Stimulated activated naive CD4-positive, alpha-beta T cell (primary cell): ENCODE measurements around the gene DYNLRB1.

Experiments used
- DNase-seq, 6 experiments: peaks; one replicate each; lab custom pipeline; 2025; lab: John Stamatoyannopoulos, UW

DYNLRB1 gene

DNA sequence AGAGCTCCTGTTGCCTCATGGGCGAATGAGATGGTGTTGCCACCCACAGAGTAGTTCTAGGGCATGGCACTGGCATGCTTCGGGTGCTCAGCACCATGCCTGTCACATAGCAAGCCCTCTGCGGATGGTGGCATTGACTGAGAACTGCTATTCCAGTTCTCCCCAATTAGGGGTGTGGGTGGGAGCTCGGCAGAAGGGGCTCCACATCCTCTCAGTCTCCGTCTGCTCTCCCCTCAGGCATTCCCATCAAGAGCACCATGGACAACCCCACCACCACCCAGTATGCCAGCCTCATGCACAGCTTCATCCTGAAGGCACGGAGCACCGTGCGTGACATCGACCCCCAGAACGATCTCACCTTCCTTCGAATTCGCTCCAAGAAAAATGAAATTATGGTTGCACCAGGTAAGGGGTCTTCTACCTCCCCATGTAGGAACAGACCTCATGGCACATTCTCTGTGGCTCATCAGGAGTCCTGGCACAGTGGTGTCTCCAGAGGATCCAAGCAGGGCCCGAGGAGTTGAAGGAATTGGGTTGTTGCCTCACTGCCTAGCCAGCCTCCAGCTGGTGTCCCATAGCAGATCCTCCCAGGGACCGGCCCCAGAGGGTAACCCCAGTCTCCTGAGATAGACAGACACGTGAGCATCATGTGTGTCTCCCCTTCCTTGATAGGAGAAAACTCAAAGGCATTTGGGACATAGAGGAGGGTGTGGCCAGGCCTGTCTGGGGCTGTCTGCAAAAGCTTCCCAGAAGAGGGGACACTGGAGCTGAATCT lies 18.4 kb downstream of the DYNLRB1 start:
- DNase-seq: no peak

DNA sequence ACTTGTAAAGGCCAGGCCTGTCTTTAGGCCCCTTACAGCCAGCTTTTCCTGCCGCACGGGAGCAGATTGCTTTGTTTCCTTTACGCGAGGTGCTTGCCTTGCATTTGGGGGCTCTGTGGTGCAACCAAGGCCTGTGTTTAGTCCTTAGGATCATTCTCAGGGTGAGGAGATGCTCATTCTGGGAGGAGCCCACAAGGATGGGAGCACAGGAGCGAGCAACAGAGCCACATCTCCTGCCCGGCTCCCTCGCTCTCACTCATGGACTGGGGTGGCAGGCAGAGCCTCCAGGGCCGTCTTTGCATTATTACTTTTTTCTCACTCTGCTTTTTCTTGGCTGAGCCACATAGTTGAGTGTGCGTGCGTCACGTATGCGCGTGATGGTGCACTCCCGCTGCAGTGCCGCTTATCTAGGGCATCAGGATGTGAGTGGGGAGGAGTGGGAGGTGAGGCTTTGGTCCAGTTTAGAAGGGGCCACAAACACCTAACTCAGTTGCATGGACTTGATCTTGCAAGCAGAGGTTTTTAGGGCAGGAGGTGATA lies 19.1 kb downstream of the DYNLRB1 start:
- DNase-seq: no peak

DNA sequence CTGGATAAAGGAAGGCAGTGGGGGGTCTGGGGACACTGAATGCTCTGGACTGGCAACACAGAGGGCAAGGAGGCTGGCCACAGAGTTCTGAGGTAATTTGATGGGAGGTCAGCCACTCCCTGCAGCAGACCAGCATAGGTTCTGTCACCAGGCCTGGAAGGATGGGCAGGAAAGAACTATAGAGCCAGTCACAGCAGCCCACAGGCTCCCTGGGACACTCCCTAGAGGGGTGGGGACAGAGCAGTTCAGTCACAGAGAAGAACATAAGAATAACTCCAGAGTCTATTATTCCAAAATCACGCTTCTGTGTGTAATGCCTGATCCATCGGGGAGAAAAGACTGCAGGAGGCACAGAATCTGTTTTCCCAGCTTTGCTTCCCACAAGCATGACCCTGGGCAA lies 19.6 kb downstream of the DYNLRB1 start:
- no peak for DNase-seq

DNA sequence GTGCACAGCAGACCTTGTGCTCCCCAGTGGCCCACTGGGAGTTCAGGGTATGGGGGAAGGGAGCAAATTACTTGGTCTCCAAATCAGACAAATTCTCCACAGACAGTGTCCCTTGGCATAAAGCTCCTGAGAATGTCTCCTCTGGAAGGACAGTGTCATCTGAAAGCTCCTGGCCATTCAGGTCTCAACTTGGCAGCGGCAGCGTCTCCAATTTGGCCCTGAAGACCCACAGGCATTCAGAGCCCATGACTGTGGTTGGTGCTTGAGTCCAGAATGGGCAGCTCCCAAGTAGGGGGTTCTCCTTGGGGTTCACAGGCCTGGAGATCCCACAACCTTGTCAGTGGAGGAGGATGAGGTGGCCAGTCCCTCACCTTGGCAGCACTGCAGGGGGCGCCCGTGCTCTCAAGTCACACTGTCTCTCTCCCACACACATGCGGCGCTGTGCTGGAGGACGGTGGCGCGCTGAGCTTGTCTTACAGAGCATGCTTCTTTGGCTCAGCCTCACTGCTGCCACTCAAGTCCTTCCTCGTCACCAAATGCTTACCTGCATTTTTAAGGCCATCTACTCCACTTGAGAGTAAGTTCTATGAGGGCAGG lies 20.7 kb downstream of the DYNLRB1 start:
- DNase-seq: peak in 4 of 6 experiments; percentile 4 to 15 (median 11)

DNA sequence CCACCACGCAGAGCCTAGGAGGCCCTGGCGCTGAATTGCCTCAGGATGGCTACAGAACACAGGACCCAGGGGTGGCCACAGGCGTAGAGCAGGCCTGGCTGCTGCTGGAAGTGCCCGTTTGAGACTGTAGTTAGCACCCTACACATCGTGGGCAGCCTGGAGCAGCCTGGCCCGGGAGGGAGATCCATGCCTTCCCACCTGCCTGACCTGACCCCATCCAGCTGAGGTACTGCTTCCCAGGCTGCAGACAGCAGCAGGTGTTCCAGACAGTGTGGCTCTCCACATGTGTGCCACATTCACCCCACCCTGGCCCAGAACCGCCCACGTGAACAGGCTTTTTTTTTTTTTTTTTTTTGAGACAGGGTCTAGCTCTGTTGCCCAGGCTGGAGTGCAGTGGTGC lies 21.4 kb downstream of the DYNLRB1 start:
- no peak for DNase-seq

DNA sequence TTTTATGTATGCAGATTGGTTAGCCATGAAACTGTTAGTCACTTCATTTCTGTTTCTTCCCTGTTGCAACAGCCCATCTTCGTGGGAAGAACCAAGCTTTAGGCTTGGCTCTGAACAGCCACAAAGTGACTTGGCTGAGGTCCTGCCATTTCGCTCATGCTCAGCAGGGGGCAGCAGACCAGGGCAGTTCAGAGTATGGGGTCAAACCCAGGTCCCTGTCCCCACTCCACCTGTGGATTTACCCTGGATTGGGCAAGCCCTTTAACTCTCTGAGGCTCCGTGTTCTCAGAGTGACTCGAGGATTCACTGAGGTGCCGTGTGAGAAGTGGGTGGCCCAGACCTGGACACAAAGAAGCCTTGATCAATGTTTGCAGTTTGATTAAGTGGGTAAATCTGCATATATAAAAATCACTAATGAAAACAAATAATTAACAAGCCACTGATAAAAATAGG lies 22.5 kb downstream of the DYNLRB1 start:
- peak in 4 of 6 experiments; percentile 27 to 37 (median 31) for DNase-seq

DNA sequence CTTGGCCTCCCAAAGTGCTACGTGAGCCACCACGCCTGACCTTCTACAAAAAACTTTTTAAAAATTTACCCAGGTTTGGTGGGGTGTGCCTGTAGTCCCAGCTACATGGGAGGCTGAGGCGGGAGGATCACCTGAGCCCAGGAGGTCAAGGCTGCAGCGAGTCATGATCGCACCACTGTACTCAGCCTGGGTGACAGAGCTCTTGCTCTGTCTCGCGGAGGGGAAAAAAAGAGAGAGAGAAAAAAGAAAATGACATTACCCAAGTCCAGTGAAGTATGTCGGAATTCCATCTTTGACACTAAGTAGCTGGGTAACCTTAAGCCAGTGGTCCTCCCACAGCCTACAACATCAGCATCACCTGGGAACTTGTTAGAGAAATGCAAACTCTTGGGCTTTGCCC lies 23.5 kb downstream of the DYNLRB1 start:
- no peak for DNase-seq

DNA sequence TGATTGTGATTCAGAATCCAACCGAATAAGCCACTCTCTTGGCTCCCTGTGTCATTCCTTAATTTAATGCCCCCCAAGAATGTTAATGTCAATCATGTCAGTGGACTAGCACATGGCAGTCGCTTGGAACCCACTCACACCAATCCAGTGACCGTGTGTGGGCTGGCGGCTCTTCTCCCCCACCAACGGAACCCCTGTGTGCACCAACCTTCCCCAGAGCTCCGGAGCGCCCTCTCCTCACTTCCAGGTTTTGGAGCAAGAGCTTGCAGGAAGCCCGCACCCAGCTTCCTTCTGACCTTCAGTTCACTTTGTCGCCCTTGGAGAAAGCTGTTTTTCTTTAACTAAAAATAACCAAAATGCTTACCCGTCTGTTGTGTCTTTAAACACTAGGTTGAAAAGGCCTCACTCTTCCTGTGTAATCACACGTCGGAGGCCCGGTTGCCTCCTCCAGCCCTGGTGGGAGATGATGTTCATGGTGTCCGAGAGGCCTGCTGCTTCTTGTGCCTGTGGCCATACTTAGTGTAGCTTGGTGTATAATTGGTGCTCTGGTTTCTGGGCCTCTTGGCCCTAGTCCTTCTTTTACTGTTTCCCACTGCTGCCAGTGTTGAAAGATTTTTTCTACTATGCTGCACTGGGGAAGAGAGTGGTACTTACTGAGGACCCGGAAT lies 24.5 kb downstream of the DYNLRB1 start:
- DNase-seq: no peak

DNA sequence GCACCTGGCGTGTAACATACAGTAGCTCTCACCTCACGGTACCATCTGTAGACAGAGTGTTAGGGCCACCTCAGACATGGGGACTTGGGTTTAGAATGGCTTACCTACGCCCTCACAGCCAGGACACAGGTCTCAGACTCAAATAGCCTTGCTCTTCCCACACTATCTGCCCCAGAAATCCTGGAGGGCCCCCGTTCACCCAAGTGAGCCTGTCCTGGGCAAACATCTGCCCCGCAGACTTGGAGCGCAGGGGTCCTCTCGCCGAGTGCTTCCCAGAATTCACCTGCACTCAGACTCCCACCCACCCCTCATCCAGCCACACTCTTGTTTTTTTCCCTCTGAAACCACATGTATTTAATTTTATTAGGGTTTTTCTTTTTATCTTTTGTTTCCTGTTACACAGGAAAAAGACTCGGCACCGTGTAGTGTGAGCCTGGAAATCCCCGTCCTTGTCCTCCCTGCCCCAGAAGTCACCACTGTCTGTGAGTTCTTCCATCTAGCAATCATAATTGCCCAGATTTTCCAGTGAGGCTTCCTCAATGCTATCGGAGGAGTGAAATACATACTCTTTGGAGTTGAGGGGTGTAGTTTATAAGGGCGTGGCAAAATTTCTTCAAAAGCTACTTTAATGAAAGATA lies 25.2 kb downstream of the DYNLRB1 start:
- no peak for DNase-seq

DNA sequence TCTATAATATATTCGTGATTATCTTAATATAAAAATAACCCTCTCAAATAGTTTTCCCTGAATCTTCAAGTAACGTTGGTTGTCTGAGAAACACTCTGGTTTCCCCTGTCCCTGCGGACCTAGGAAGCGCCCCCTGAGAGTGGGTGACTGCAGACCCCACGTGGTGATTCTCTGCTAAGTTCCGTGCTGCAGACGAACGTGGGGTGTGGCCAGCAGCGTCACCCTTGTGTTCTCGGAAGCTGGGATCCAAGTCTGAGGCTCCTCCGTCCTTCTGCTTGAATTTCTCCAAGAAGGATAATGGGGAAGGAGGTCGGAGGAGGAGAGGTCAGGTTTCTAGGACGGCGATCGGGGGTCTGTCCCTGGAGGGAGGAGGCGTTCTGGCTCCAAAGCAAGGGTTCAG lies 25.7 kb downstream of the DYNLRB1 start:
- DNase-seq: no peak

DNA sequence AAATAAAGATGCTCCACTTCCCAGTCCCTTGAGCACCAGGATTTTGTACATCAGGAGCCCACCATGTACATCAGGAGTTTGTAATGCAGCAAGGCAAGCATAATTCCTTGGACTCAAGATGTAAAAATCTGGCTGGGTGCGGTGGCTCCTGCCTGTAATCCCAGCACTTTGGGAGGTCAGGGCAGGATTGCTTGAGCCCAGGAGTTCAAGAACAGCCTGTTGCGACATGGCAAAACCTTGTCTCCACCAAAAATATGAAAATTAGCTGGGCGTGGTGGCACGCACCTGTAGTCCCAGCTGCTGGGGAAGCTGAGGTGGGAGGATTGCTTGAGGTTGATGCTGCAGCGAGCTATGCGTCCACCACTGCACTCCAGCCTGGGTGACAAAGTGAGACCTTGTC lies 26.2 kb downstream of the DYNLRB1 start:
- no peak for DNase-seq

DNA sequence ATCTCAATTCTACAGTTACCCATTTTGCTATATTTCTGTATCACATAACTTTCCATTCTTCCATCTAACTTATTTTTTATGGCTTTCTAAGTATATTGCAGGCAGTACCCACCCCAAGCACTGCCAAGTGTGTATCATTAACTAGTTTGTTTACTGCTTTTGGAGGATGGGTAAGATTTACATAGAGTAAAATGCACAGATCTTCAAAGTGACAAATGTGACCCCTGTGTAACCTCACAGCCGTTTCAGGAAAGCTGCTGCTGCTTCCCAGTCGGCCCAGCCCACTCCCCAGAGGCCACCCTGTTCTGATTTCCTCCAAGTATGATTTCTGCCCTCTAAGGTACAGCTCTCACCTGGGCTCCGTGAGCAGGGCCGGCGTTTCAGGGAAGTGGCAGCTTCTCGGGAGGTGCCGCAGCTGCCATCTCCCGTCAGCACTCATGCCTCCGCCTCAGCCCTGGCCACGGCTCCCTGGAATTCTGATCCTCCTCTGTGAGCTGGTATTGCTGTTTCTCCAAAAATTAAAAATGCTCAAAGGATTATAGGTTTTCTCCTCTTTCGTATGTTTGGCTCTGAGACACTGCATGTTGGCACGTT lies 27.3 kb downstream of the DYNLRB1 start:
- no peak for DNase-seq

DNA sequence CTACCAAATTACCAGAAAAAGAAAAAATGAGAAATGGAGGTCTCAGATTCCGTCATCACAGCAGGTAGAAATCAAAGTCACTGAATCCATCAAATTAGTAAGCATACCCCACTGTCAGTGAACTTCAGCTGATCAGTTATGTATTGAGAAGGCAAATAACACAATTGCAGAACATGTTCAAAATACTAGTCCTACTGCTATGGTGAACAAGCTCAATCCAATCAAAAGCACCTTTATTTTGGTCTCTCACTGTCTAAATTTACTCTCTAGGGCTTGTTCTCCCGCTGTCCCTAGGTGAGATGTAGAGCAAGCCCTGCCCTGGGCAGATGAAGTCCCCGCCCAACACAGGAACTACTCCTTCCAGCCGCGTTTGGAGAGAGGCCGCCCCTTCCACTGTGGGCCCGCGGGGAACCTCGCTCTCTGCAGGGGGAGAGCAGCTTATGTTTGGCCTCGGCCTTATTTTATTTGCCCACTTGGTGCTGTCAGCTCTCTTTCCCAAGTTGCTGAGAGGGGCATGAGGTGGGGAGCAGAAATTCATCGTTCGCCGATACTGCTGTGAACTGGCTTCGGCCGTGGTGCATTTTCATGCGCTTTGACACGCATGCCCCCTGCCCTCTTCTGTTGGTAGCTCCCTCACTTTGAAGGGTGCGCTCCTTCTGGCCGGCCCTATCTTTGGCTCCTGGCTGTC lies 28.0 kb downstream of the DYNLRB1 start:
- peak in 4 of 6 experiments; percentile 25 to 86 (median 77) for DNase-seq

DNA sequence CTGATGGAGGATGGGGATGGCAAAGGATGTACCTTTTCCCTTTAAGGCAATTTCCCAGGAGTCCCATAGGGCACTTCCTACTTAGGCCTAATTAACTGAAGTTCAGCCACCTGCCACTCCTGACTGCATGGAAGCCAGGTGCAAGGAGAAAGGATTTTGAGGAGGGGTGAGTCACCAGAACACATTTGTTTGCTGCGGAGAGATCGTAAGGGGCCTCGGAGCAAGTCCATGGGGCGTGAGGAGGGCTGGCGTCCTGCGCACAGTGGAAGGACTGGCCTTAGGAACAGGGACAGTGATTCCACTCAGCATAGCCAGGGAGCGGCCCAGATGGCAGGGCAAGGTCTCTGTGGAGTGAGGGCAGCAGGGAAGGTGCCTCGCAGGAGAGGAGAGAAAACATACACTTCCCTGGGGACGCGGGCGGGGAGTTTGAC lies 30.5 kb downstream of the DYNLRB1 start:
- DNase-seq: no peak

DNA sequence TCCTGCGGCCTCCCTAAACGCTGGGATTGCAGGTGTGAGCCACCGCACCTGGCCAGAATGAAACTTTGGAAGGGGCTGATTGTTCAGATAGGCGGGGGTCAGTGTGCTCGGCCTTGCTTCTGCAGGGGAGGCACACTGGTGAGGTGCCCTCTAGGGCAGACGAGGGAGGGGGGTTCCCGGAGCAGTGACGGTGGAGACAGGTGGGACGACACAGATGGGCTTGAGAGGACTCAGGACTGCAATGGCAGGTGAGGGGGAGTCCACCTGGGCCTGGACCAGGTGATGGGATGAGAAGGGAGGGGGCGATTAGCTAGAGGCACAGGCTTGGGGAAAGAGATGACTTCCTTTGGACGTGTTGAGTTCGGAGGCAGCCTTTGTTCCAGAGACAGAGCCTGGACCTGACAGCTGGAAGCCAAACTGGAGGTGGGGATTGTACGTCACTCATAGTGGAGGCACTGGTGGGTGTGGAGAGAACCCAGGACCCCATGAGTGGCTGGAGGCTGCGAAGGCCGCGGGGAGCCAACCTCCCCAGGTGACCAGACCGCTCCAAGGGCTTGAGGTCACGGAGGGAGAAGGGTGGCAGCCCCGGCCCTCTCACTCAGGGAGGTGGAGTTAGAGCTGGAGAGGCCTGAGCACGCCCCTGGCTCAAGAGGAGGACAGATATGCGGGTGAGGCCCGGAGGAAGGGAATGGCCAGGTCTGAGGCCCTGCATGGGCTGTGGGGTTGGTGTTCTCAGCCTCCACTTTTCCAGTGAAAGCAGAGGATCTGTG lies 31.8 kb downstream of the DYNLRB1 start:
- no peak for DNase-seq

DNA sequence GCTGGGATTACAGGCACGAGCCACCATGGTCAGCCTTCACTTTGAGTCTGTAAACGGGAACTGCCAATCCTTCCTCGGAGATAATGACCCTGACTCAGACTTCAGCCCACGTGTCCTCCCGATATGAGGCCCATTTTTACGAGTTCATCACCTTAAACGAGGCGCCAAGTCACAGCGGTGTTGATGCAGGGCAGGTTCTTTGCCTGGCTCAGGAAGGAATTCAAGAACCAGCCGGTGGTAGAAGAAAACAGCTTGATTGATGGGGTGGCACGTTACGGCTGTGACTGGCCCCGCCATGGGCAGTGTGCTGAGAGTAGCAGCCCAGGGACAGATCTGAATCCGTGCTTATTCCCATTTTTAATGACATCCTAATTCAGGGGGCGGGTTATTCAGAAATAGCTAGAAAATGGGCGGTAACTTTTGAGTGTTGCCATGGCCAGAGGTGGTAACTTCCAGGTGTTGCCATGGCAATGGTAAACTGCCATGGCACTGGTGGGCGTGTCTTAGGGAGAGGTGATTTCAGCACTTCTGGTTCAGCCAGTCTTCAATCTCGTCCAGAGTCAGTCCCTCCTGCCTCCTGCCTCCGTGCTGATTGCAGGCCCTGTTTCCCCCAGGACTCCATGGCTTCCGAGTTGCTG lies 33.2 kb downstream of the DYNLRB1 start:
- no peak for DNase-seq

DNA sequence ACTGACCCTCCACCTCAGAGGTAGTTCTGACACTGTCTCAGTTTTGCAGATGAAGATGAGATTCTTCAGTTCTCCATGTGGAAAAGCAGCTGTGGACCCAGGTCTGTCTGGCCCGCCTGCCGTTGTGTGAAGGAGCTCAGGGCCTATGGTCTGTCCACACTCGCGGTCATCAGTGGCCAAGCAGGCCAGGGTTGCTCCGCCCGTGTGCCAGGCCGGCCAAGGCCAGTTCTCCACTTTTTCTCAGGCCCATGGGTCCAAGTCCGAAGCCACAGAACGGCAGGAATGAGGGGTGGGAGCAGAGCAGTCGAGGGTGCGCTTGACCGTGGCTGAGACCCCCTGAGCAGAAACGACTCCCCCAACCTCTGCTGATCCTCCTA lies 33.7 kb downstream of the DYNLRB1 start:
- no peak for DNase-seq

DNA sequence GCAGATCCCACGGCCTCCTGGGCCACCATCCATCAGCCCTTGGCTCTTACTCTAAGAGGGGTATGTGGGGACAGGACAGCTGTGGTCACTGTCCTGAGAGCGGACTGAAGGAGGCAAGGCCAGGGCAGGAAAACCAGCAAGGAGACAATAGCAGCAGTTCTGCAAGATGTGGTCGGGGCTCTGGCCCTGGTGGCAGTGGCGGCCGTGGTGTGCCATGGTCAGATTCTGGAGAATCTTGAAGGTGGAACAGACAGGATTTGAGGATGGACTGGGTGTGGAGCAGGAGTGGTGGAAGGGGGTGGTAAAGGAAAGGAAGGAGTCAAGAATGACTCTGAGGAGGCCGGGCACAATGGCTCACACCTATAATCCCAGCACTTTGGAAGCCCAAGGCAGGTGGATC lies 36.3 kb downstream of the DYNLRB1 start:
- DNase-seq: no peak

DNA sequence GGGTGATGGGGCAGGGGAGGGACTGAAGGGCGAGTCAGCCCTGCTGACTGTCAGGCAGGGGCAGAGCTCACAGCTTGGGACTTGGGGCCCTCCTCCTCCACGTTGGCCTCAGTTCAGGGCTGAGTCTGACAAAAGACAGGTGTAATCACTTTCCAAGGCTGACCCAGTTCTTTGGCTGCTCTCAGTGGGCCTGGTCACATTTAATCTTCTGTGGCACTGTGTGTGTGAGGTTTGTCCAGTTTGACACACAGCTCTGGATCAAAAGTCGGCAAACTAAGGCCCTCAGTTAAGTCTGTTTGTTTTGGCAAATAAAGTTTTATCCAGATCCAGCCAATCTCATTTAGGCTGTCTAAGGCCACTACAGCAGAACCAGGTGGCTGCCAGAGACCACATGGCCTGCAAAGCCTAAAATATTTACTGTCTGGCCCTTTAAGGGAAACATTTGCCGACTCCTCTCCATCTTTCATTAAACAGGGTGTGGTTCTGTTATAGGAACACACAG lies 37.2 kb downstream of the DYNLRB1 start:
- DNase-seq: no peak

DNA sequence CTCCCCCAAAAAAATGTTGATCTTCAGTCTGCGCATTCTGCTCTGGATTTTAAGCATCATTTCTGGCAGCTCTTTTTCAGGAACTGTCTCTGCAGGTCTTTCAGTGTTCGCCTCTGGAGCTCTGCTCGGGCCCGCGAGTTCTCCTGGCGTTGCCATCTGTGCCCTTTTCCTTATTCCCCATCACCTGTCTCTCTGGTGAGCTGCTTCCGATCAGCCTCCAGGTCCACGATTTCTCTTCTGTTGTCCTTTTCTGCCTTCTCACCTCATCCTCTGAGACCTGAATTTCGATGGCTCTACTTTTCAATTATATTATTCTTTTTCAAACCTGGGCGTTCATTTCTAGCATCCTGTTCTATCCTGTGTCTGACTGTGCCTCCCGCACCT lies 41.7 kb downstream of the DYNLRB1 start:
- no peak for DNase-seq
